Hepatocyte (in vitro differentiated cells): ENCODE data around the gene SPCS2. TPM values are rescaled to one million over a fixed set of nuclear protein-coding genes. Genes with fewer than 3 reads are reported as not detected.
"Not testable (repeated sequence)": the region's sequence is repeated elsewhere in the genome, so short reads cannot be mapped to it uniquely, and the experiment has no call there.

Experiments
- DNase-seq: peaks from one replicate; pipeline ENCODE4 v3.0.0-alpha.2; 2016; ENCODE audit warnings: low spot score
- H2AFZ ChIP-seq: fragments of 200-600 bp; sonication (generic); 2 replicates; pipeline ENCODE4 v1.6.0; 2016; ENCODE audit warnings: antibody characterized with exemption, mild to moderate bottlenecking
- H3K27ac ChIP-seq: fragments of 200-600 bp; sonication (generic); 2 replicates; pipeline ENCODE4 v1.5.1; 2016; ENCODE audit warnings: mild to moderate bottlenecking
- H3K27me3 ChIP-seq: fragments of 200-600 bp; sonication (generic); 2 replicates; pipeline ENCODE4 v1.6.1; 2016
- H3K36me3 ChIP-seq: fragments of 200-600 bp; sonication (generic); replicated peaks from 2 replicates; pipeline ENCODE4 v1.5.1; 2016; ENCODE audit warnings: low read depth; ENCODE audit not compliant: insufficient read depth
- H3K4me1 ChIP-seq: fragments of 200-600 bp; sonication (generic); 2 replicates; pipeline ENCODE4 v1.5.1; 2016; ENCODE audit warnings: mild to moderate bottlenecking, moderate library complexity; ENCODE audit not compliant: insufficient read depth
- H3K4me2 ChIP-seq: fragments of 200-600 bp; sonication (generic); 2 replicates; pipeline ENCODE4 v1.6.0; 2016
- H3K4me3 ChIP-seq: fragments of 200-600 bp; sonication (generic); 2 replicates; pipeline ENCODE4 v1.5.1; 2016; ENCODE audit warnings: mild to moderate bottlenecking
- H3K79me2 ChIP-seq: fragments of 200-600 bp; sonication (generic); 2 replicates; pipeline ENCODE4 v1.6.0; 2017; ENCODE audit warnings: mild to moderate bottlenecking
- H3K9me2 ChIP-seq: fragments of 200-600 bp; sonication (generic); replicated peaks from 2 replicates; pipeline ENCODE4 v1.6.0; 2017; ENCODE audit warnings: mild to moderate bottlenecking; ENCODE audit not compliant: insufficient read depth
- H3K9me3 ChIP-seq: fragments of 200-600 bp; sonication (generic); 2 replicates; pipeline ENCODE4 v1.5.1; 2016; ENCODE audit warnings: low read depth, mild to moderate bottlenecking
- H4K20me1 ChIP-seq: fragments of 200-600 bp; sonication (generic); 2 replicates; pipeline ENCODE4 v1.6.0; 2016; ENCODE audit warnings: mild to moderate bottlenecking; ENCODE audit not compliant: insufficient read depth, poor library complexity, severe bottlenecking
- CTCF ChIP-seq: fragments of 200-600 bp; sonication (generic); IDR thresholded peaks from 2 replicates; pipeline ENCODE4 v1.5.1; 2016; ENCODE audit warnings: antibody characterized with exemption, mild to moderate bottlenecking; ENCODE audit not compliant: poor library complexity
- EZH2 ChIP-seq: fragments of 200-600 bp; sonication (generic); IDR thresholded peaks from 2 replicates; pipeline ENCODE4 v1.6.1; 2016; ENCODE audit warnings: antibody characterized with exemption, mild to moderate bottlenecking, borderline replicate concordance
- EZH2phosphoT487 ChIP-seq: fragments of 200-600 bp; sonication (generic); IDR thresholded peaks from one replicate; pipeline ENCODE4 v1.6.1; 2018; ENCODE audit warnings: antibody characterized with exemption, mild to moderate bottlenecking, low read depth, moderate library complexity; ENCODE audit not compliant: unreplicated experiment, severe bottlenecking
- WGBS: methylation state at CpG from one replicate; pipeline ENCODE4 v1.1.6; 2016; ENCODE audit warnings: low lambda C conversion rate; ENCODE audit errors: missing lambda C conversion rate; 5-methylcytosine and 5-hydroxymethylcytosine counted together
- polyA plus RNA-seq: library from polyadenylated mRNA; unstranded; fragments of >200 nt; fragmentation: Nextera tagmentation; extraction: Ambion mirVana; gene quantifications from 2 replicates; pipeline ENCODE4 v1.2.1, GENCODE V29; 2016
- total RNA-seq: library from RNA; depleted of rRNA; stranded (reverse); fragments of >200 nt; gene quantifications from 2 replicates; pipeline ENCODE4 v1.2.3, GENCODE V29; 2014

Gene SPCS2
- total and polyA plus RNA-seq, 2 experiments from 2014 or later: 51.0 to 428 TPM

- Histone ChIP-seq H3K9me3 (no peaks in the 10 kb centered on the region), H3K27ac (no peak overlapping the region), H3K4me3 (no peak overlapping the region), H3K79me2 (no peaks in the 10 kb centered on the region), H3K4me1 (no peaks in the 10 kb centered on the region), H3K9me2 (no peaks in the 10 kb centered on the region), H3K4me2 (no peak overlapping the region), H4K20me1 (no peaks in the 10 kb centered on the region), H2AFZ (no peak overlapping the region), H3K27me3 (no peaks in the 10 kb centered on the region), H3K36me3 (no peaks in the 10 kb centered on the region)
- peak; percentile 18 for DNase-seq
- 33% methylated on average over 1 of the region's 1 CpG for WGBS
- TF ChIP-seq CTCF (no peak), EZH2phosphoT487 (no peak), EZH2 (no peak)
Measured at GRCh38 chr11:75014129-75014528, 65.1 kb downstream of the SPCS2 start.

GRCh38 chr11:75019200-75019599, 70.1 kb downstream of the SPCS2 start:
- not testable (repeated sequence) for H3K4me3 ChIP-seq, H3K27me3 ChIP-seq, H3K9me3 ChIP-seq, H3K27ac ChIP-seq, H4K20me1 ChIP-seq, DNase-seq, H2AFZ ChIP-seq, H3K4me1 ChIP-seq, H3K79me2 ChIP-seq, H3K9me2 ChIP-seq, H3K36me3 ChIP-seq, H3K4me2 ChIP-seq
- WGBS: 94% methylated on average over 3 of the region's 3 CpGs

GRCh38 chr11:75020328-75020727, 71.3 kb downstream of the SPCS2 start:
- H2AFZ ChIP-seq, H3K79me2 ChIP-seq, H3K4me3 ChIP-seq, H3K27me3 ChIP-seq, H3K4me1 ChIP-seq, H3K4me2 ChIP-seq, H4K20me1 ChIP-seq, H3K9me2 ChIP-seq, H3K36me3 ChIP-seq, H3K9me3 ChIP-seq, DNase-seq, H3K27ac ChIP-seq: not testable (repeated sequence)
- WGBS: 85% methylated on average over 5 of the region's 5 CpGs

GRCh38 chr11:75022296-75022695, 73.2 kb downstream of the SPCS2 start:
- Histone ChIP-seq H3K27me3 (no peaks in the 10 kb centered on the region), H3K4me3 (no peak overlapping the region), H3K9me3 (no peaks in the 10 kb centered on the region), H3K79me2 (no peaks in the 10 kb centered on the region), H3K4me1 (no peaks in the 10 kb centered on the region), H3K36me3 (no peaks in the 10 kb centered on the region), H4K20me1 (no peaks in the 10 kb centered on the region), H3K27ac (no peak overlapping the region), H3K9me2 (no peaks in the 10 kb centered on the region), H2AFZ (no peak overlapping the region), H3K4me2 (no peak overlapping the region)
- TF ChIP-seq EZH2 (no peak), CTCF (no peak), EZH2phosphoT487 (no peak)
- DNase-seq: no peak
- WGBS: 91% methylated on average over 3 of the region's 3 CpGs
